Measurements from ENCODE around the gene SMC5.

GRCh38 chr9:70260606-70261005, 1.8 kb downstream of the SMC5 start:
- TF ChIP-seq GATA2 (IDR thresholded peaks at IDR 0.05; ENCODE audit: low read depth, low read length) (no peak), GATA3 (IDR thresholded peaks at IDR 0.05; ENCODE audit: low read depth, low read length) (no peak)

All from SH-SY5Y (cell line).